Suprapubic skin (tissue), 3 donors: ENCODE results near the gene ZDHHC14.

Experiments used
- CTCF ChIP-seq, 2 donors: fragments of 200-600 bp in 1 of 2; fragments of 450-650 bp in 1 of 2; sonication (generic) in 1 of 2; IDR thresholded peaks; one replicate each; pipeline ENCODE4 v1.5.1; 2016 to 2019; ENCODE audit warnings: antibody characterized with exemption in 2 of 2, mild to moderate bottlenecking in 1 of 2, moderate library complexity in 1 of 2
- POLR2A ChIP-seq, 2 donors: fragments of 450-650 bp; IDR thresholded peaks; one replicate each; pipeline ENCODE4 v1.6.1; 2017; ENCODE audit warnings: antibody characterized with exemption in 2 of 2, mild to moderate bottlenecking in 2 of 2, moderate library complexity in 2 of 2

GRCh38 chr6:157646012-157646411, 265.0 kb downstream of the ZDHHC14 start:
- TF ChIP-seq CTCF (IDR thresholded peaks at IDR 0.05) (no peak), POLR2A (IDR thresholded peaks at IDR 0.05) (no peak)
